A673 (cell line): ENCODE results near the gene ZG16. TPM values are rescaled to one million over a fixed set of nuclear protein-coding genes. Genes with fewer than 3 reads are reported as not detected.

Experiments
- BruUV-seq: library from RNA; stranded (reverse); fragments of 400-500 nt; replicated peaks from 2 replicates; lab custom pipeline; 2021; lab: Mats Ljungman, UMichigan
- CTCF ChIA-PET: fragments of 300-600 bp; sonication (Branson Sonifier 250); formaldehyde crosslinking; loops from one replicate; lab custom pipeline; 2022; ENCODE audit warnings: antibody characterized with exemption; lab: Charles Lee
- POLR2A ChIA-PET: fragments of 300-600 bp; sonication (Branson Sonifier 250); formaldehyde crosslinking; loops from one replicate; lab custom pipeline; 2022; ENCODE audit warnings: antibody characterized with exemption; ENCODE audit not compliant: low non-redundant PET; lab: Charles Lee
- DNase-seq: peaks from one replicate; pipeline ENCODE4 v3.0.0-alpha.2; 2015; ENCODE audit warnings: low spot score
- H3K27ac ChIP-seq: fragments of 200-600 bp; sonication (generic); 2 replicates; pipeline ENCODE4 v1.5.1; 2016; ENCODE audit warnings: mixed run types, low read depth, mild to moderate bottlenecking, mixed read lengths, antibody characterized with exemption, low read length; ENCODE audit not compliant: poor library complexity, severe bottlenecking
- H3K27me3 ChIP-seq: fragments of 200-600 bp; sonication (generic); replicated peaks from 2 replicates; pipeline ENCODE4 v1.6.1; 2017; ENCODE audit warnings: mixed run types, low read depth, mild to moderate bottlenecking, mixed read lengths, antibody characterized with exemption, low read length; ENCODE audit not compliant: insufficient read depth, poor library complexity
- H3K36me3 ChIP-seq: fragments of 200-600 bp; sonication (generic); 2 replicates; pipeline ENCODE4 v1.6.1; 2016; ENCODE audit warnings: mixed run types, mild to moderate bottlenecking, mixed read lengths, antibody characterized with exemption, low read length; ENCODE audit not compliant: insufficient read depth, poor library complexity, severe bottlenecking
- H3K4me1 ChIP-seq: fragments of 200-600 bp; sonication (generic); 2 replicates; pipeline ENCODE4 v1.6.1; 2017; ENCODE audit warnings: mixed run types, mild to moderate bottlenecking, mixed read lengths, antibody characterized with exemption, low read length; ENCODE audit not compliant: insufficient read depth, poor library complexity, severe bottlenecking
- H3K4me3 ChIP-seq: fragments of 200-600 bp; sonication (generic); 2 replicates; pipeline ENCODE4 v1.5.1; 2016; ENCODE audit warnings: low read depth, mixed run types, mild to moderate bottlenecking, mixed read lengths, low read length; ENCODE audit not compliant: poor library complexity, severe bottlenecking
- H3K9me3 ChIP-seq: fragments of 200-600 bp; sonication (generic); 2 replicates; pipeline ENCODE4 v1.6.1; 2016; ENCODE audit warnings: mixed run types, low read depth, mild to moderate bottlenecking, mixed read lengths, antibody characterized with exemption, low read length; ENCODE audit not compliant: poor library complexity, severe bottlenecking
- EZH2 ChIP-seq: fragments of 200-600 bp; sonication (generic); IDR thresholded peaks from 2 replicates; pipeline ENCODE4 v1.6.1; 2017; ENCODE audit warnings: borderline replicate concordance, low read depth, mild to moderate bottlenecking, mixed read lengths, antibody characterized with exemption, low read length; ENCODE audit not compliant: poor library complexity, severe bottlenecking
- intact Hi-C: fragments of 100-400 bp; cut with micrococcal nuclease; formaldehyde crosslinking; loops from one replicate; pipeline ENCODE4 v1.10.0; 2022; ENCODE audit not compliant: unreplicated experiment
- total RNA-seq: library from RNA; stranded (reverse); gene quantifications from 2 replicates; pipeline ENCODE4 v1.2.3, GENCODE V29; 2021
- TF ChIP-seq, protein P1 (sequence below): fragments of 300-800, 200-600 bp; sonication (generic); conservative IDR thresholded peaks from 2 replicates; pipeline ENCODE4 v1.5.1; 2017; ENCODE audit warnings: low read depth, mild to moderate bottlenecking, antibody characterized with exemption, low read length, moderate library complexity, mixed read lengths

The ZG16 gene
- total RNA-seq, 1 experiment from 2014 or later, result not detected

DNA sequence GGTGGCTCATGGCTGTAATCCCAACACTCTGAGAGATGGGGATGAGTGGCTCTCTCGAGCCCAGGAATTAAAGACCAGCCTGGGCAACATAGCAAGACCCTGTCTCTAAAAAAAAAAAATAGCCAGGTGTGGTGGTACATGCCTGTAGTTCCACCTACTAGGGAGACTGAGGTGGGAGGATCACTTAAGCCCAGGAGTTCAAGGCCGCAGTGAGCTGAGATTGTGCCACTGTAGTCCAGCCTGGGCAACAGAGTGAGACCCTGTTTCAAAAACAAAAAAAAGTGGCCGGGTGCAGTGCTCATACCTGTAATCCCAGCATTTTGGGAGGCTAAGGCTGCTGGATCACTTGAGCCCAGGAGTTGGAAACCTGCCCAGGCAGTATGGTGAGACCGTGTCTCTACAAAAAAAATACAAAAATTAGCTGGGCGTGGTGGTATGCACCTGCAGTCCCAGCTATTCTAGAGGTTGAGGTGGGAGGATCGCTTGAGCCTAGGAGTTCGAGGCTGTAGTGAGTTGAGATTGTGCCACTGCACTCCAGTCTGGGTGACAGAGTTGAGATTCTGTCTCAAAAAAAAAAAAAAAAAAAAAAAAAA lies 35.3 kb upstream of the ZG16 start:
- H3K36me3 ChIP-seq, result no peaks in the 10 kb centered on the region
- H3K4me1 ChIP-seq, result no peaks in the 10 kb centered on the region
- no peak overlapping the region for H3K27ac ChIP-seq
- TF ChIP-seq EZH2, result no peak
- intact Hi-C loops, result no loop called here
- DNase-seq, result no peak
- no peaks in the 10 kb centered on the region for H3K27me3 ChIP-seq
- ChIA-PET CTCF (no interaction called here), POLR2A (no interaction called here)
- H3K9me3 ChIP-seq, result no peaks in the 10 kb centered on the region
- BruUV-seq, result no TSS peak
- no peak overlapping the region for H3K4me3 ChIP-seq

DNA sequence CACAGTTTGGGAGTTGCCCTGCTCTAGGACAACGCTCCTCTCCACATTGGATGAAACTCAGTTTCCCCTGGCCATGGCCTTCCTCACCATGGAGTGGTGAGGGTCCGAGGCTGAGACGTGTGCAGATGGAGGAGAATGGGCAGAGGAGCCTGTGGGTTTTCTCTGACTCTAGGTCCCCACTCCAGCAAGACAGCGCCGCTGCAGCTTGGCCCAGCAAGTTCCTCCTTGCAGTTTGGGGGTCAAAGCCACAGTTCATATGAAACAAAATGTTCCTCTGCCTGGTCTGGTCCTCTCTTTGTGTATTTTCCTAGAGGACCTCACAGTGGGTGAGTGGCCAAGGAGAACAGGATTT lies 34.6 kb upstream of the ZG16 start:
- TF ChIP-seq, protein P1, sequence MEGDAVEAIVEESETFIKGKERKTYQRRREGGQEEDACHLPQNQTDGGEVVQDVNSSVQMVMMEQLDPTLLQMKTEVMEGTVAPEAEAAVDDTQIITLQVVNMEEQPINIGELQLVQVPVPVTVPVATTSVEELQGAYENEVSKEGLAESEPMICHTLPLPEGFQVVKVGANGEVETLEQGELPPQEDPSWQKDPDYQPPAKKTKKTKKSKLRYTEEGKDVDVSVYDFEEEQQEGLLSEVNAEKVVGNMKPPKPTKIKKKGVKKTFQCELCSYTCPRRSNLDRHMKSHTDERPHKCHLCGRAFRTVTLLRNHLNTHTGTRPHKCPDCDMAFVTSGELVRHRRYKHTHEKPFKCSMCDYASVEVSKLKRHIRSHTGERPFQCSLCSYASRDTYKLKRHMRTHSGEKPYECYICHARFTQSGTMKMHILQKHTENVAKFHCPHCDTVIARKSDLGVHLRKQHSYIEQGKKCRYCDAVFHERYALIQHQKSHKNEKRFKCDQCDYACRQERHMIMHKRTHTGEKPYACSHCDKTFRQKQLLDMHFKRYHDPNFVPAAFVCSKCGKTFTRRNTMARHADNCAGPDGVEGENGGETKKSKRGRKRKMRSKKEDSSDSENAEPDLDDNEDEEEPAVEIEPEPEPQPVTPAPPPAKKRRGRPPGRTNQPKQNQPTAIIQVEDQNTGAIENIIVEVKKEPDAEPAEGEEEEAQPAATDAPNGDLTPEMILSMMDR, result no peak
- TF ChIP-seq EZH2, result no peak
- POLR2A ChIA-PET, result no interaction called here
- Histone ChIP-seq H3K27me3 (no peaks in the 10 kb centered on the region), H3K9me3 (no peaks in the 10 kb centered on the region), H3K4me3 (no peak overlapping the region), H3K4me1 (no peaks in the 10 kb centered on the region), H3K27ac (no peak overlapping the region), H3K36me3 (no peaks in the 10 kb centered on the region)
- intact Hi-C loops, result no loop called here
- CTCF ChIA-PET, result no interaction called here
- no TSS peak for BruUV-seq
- DNase-seq, result no peak

DNA sequence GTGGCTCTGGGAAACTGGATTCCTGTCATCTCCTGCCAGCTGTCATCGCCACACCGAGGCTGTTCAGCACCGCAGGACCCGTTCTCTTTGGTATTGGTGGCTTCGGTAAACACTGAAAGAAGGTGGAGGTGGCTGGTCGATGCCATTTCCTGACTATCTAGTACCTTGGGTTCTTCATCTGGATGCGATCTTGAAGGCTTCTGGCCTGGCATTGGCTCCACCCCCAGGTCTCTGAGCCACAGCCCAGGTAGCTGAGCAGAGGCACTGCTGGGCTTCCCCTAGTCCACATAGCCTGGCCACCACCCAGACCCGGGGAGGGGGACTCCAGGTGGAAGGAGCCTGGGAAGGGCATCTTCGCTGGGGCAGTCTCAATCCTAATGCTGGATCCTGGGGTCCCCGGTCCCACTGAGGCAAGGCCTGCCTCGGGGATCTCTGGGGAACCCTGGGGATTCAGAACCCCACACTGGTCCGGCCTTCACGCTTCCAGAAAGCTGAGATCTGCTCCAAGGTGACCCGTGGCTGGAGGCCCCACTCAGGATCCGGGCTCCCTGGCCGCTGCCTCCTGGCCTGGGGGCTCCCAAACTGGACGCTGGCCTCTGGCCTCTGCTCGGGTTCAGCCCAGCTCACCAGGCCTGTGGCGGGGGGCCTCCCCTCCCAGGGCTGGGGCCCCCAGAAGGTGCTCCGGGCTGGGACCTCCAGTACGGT lies 34.1 kb upstream of the ZG16 start:
- ChIA-PET POLR2A (no interaction called here), CTCF (no interaction called here)
- Histone ChIP-seq H3K9me3 (no peaks in the 10 kb centered on the region), H3K27me3 (no peaks in the 10 kb centered on the region), H3K27ac (no peak overlapping the region), H3K36me3 (no peaks in the 10 kb centered on the region), H3K4me1 (no peaks in the 10 kb centered on the region), H3K4me3 (no peak overlapping the region)
- no peak for TF ChIP-seq EZH2
- no TSS peak for BruUV-seq
- intact Hi-C loops, result no loop called here
- DNase-seq, result no peak

DNA sequence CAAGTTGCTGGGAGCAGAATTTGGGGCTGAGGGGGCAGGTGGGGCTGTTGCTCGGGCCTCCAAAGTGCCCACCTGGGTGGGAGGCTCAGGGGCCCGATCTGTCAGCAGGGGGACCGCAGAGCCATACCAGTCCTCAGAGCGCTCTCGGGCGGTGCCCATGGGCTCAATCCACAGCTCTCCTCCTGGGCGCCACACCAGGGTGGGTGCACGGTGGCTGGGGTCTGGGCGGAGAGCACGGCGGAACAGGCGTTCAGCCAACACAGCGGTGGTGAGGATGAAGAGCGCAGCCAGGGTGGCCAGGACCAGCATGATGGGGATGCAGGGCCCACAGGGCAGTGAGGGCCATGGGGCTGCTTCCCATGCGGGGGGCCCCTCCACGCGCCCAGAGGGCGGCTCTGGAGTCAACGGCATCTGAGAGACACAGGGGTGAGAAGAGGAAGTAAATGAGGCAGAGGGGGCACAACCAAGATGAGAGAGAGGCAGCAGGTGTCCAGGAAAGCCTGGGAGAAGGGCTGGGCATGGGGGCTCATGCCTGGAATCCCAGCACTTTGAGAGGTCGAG lies 33.4 kb upstream of the ZG16 start:
- intact Hi-C loops, result no loop called here
- CTCF ChIA-PET, result no interaction called here
- no peak for DNase-seq
- Histone ChIP-seq H3K4me3 (no peak overlapping the region), H3K9me3 (no peaks in the 10 kb centered on the region), H3K4me1 (no peaks in the 10 kb centered on the region), H3K27me3 (no peaks in the 10 kb centered on the region), H3K27ac (no peak overlapping the region), H3K36me3 (no peaks in the 10 kb centered on the region)
- no peak for TF ChIP-seq EZH2
- TF ChIP-seq, protein P1, result no peak
- POLR2A ChIA-PET, result no interaction called here
- BruUV-seq, result no TSS peak
